ENCODE data around the gene PTPRO. TPM values are rescaled to one million over a fixed set of nuclear protein-coding genes. Genes with fewer than 3 reads are reported as not detected.

The PTPRO gene
- total RNA-seq, 1 experiment from 2014 or later = not detected

GRCh38 chr12:15293731-15294130 lies 28.6 kb upstream of the PTPRO start:
- H3K27ac ChIP-seq (ENCODE audit: low read length) = no peak overlapping the region
- ATAC-seq = no peak
- no peak overlapping the region for H3K4me3 ChIP-seq (ENCODE audit: low read length)
- no peak overlapping the region for H2AFZ ChIP-seq (ENCODE audit: low read length)
- H4K20me1 ChIP-seq (ENCODE audit: low read length) = no peaks in the 10 kb centered on the region
- H3K79me2 ChIP-seq (ENCODE audit: low read length) = no peaks in the 10 kb centered on the region
- H3K4me2 ChIP-seq (ENCODE audit: low read length) = no peak overlapping the region
- no peaks in the 10 kb centered on the region for H3K36me3 ChIP-seq (ENCODE audit: low read depth, low read length)
- no TSS peak for BruUV-seq (replicated peaks)
- H3K4me1 ChIP-seq (ENCODE audit: insufficient read depth, low read length) = no peaks in the 10 kb centered on the region
- TF ChIP-seq EZH2 (IDR thresholded peaks at IDR 0.05; ENCODE audit: low read length, unreplicated experiment) = no peak
- TF ChIP-seq CTCF (conservative IDR thresholded peaks at IDR 0.05; ENCODE audit: low read depth, low read length) = no peak
- no peak for TF ChIP-seq EZH2phosphoT487 (IDR thresholded peaks at IDR 0.05; ENCODE audit: borderline replicate concordance, low read length)
- no peaks in the 10 kb centered on the region for H3F3A ChIP-seq (ENCODE audit: low read length, unreplicated experiment)
- no peaks in the 10 kb centered on the region for H3K9me2 ChIP-seq (replicated peaks; ENCODE audit: low read length)
- intact Hi-C loops (cut with micrococcal nuclease) = no loop called here
- no peak overlapping the region for H3K9ac ChIP-seq (ENCODE audit: low read length)
- no peaks in the 10 kb centered on the region for H3K9me3 ChIP-seq (ENCODE audit: low read length)
- DNase-seq = no peak
- ChIA-PET CTCF (no interaction called here), POLR2A (ENCODE audit: unreplicated experiment) (no interaction called here)
- no peaks in the 10 kb centered on the region for H3K27me3 ChIP-seq (ENCODE audit: low read length)

GRCh38 chr12:15299947-15300346 lies 22.4 kb upstream of the PTPRO start:
- Histone ChIP-seq H3K79me2 (ENCODE audit: low read length) (no peaks in the 10 kb centered on the region), H3F3A (ENCODE audit: low read length, unreplicated experiment) (no peaks in the 10 kb centered on the region), H3K27ac (ENCODE audit: low read length) (no peak overlapping the region), H3K4me3 (ENCODE audit: low read length) (no peak overlapping the region), H2AFZ (ENCODE audit: low read length) (no peak overlapping the region), H4K20me1 (ENCODE audit: low read length) (no peaks in the 10 kb centered on the region), H3K4me2 (ENCODE audit: low read length) (no peak overlapping the region), H3K27me3 (ENCODE audit: low read length) (no peaks in the 10 kb centered on the region), H3K9me3 (ENCODE audit: low read length) (no peaks in the 10 kb centered on the region), H3K36me3 (ENCODE audit: low read depth, low read length) (no peaks in the 10 kb centered on the region), H3K9ac (ENCODE audit: low read length) (no peak overlapping the region), H3K4me1 (ENCODE audit: insufficient read depth, low read length) (no peaks in the 10 kb centered on the region), H3K9me2 (replicated peaks; ENCODE audit: low read length) (no peaks in the 10 kb centered on the region)
- no peak for DNase-seq
- no TSS peak for BruUV-seq (replicated peaks)
- ChIA-PET POLR2A (ENCODE audit: unreplicated experiment) (no interaction called here), CTCF (no interaction called here)
- ATAC-seq = no peak
- TF ChIP-seq EZH2phosphoT487 (IDR thresholded peaks at IDR 0.05; ENCODE audit: borderline replicate concordance, low read length) = no peak
- TF ChIP-seq CTCF (conservative IDR thresholded peaks at IDR 0.05; ENCODE audit: low read depth, low read length) = no peak
- TF ChIP-seq EZH2 (IDR thresholded peaks at IDR 0.05; ENCODE audit: low read length, unreplicated experiment) = no peak
- intact Hi-C loops (cut with micrococcal nuclease) = no loop called here

GRCh38 chr12:15304296-15304695 lies 18.0 kb upstream of the PTPRO start:
- no peaks in the 10 kb centered on the region for H3K9me2 ChIP-seq (replicated peaks; ENCODE audit: low read length)
- H2AFZ ChIP-seq (ENCODE audit: low read length) = no peak overlapping the region
- H3K27ac ChIP-seq (ENCODE audit: low read length) = no peak overlapping the region
- H3K9ac ChIP-seq (ENCODE audit: low read length) = no peak overlapping the region
- TF ChIP-seq EZH2phosphoT487 (IDR thresholded peaks at IDR 0.05; ENCODE audit: borderline replicate concordance, low read length) (no peak), EZH2 (IDR thresholded peaks at IDR 0.05; ENCODE audit: low read length, unreplicated experiment) (no peak), CTCF (conservative IDR thresholded peaks at IDR 0.05; ENCODE audit: low read depth, low read length) (no peak)
- no peaks in the 10 kb centered on the region for H3K27me3 ChIP-seq (ENCODE audit: low read length)
- no peaks in the 10 kb centered on the region for H3K9me3 ChIP-seq (ENCODE audit: low read length)
- no peak for DNase-seq
- no peaks in the 10 kb centered on the region for H3K36me3 ChIP-seq (ENCODE audit: low read depth, low read length)
- no peaks in the 10 kb centered on the region for H3K79me2 ChIP-seq (ENCODE audit: low read length)
- H3K4me3 ChIP-seq (ENCODE audit: low read length) = no peak overlapping the region
- ChIA-PET POLR2A (ENCODE audit: unreplicated experiment) (no interaction called here), CTCF (no interaction called here)
- no peak overlapping the region for H3K4me2 ChIP-seq (ENCODE audit: low read length)
- no peaks in the 10 kb centered on the region for H3K4me1 ChIP-seq (ENCODE audit: insufficient read depth, low read length)
- no peaks in the 10 kb centered on the region for H4K20me1 ChIP-seq (ENCODE audit: low read length)
- BruUV-seq (replicated peaks) = no TSS peak
- intact Hi-C loops (cut with micrococcal nuclease) = no loop called here
- no peak for ATAC-seq
- no peaks in the 10 kb centered on the region for H3F3A ChIP-seq (ENCODE audit: low read length, unreplicated experiment)
